Measurements from ENCODE around the gene MCF2L. TPM values are rescaled to one million over a fixed set of nuclear protein-coding genes. Genes with fewer than 3 reads are reported as not detected.

Gene MCF2L
- total RNA-seq, 2 experiments from 2014 or later: 2.8 to 16.4 TPM

DNA sequence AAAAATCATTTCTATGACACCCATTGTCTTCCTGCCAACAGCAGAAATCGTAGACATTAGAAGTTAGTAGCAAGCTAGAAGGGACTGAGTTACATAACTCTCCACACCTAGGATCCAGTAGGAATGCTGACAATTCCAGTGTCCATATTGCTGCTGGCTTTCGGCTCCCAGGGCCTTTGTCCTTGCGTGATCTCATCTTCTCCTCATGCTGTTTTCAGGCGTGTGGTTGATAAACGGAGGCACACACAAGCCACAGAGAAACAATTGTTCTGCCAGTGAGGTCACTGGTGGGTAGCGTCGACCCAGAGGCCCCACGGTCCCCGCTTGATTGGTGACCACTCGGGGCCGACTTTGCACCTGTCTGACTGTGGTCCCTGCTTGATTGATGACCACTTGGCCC lies 104.9 kb downstream of the MCF2L start:
- CTCF ChIA-PET (ENCODE audit: unreplicated experiment): no interaction called here
- Histone ChIP-seq H4K20me1 (ENCODE audit: insufficient read depth, low read length) (no peaks in the 10 kb centered on the region), H3K79me2 (ENCODE audit: insufficient read depth, low read depth, low read length) (no peaks in the 10 kb centered on the region), H3K36me3 (ENCODE audit: insufficient read depth, low read length) (no peaks in the 10 kb centered on the region), H3K4me3 (ENCODE audit: low read depth, low read length, poor library complexity, severe bottlenecking) (no peak overlapping the region), H3K27ac (ENCODE audit: low read depth, low read length, poor library complexity, severe bottlenecking) (no peak overlapping the region), H3K9me2 (ENCODE audit: insufficient read depth, low read length) (no peaks in the 10 kb centered on the region), H3K9me3 (ENCODE audit: low read length) (no peaks in the 10 kb centered on the region), H2AFZ (ENCODE audit: low read length) (no peak overlapping the region), H3K4me1 (ENCODE audit: insufficient read depth, low read length, poor library complexity, severe bottlenecking) (no peaks in the 10 kb centered on the region), H3K4me2 (ENCODE audit: low read length) (no peak overlapping the region)
- intact Hi-C loops (cut with micrococcal nuclease; ENCODE audit: unreplicated experiment): no loop called here
- POLR2A ChIA-PET: no interaction called here
- no peak for DNase-seq (ENCODE audit: low spot score)
- TF ChIP-seq EZH2phosphoT487 (IDR thresholded peaks at IDR 0.05; ENCODE audit: borderline replicate concordance, low read depth, low read length): no peak
- no peak for TF ChIP-seq CTCF (conservative IDR thresholded peaks at IDR 0.05; ENCODE audit: low read length)
- no TSS peak for BruUV-seq (replicated peaks)

- no peak overlapping the region for H3K4me2 ChIP-seq (ENCODE audit: low read length)
- intact Hi-C loops (cut with micrococcal nuclease; ENCODE audit: unreplicated experiment): no loop called here
- H3K9me3 ChIP-seq (ENCODE audit: low read length): no peaks in the 10 kb centered on the region
- no peaks in the 10 kb centered on the region for H3K36me3 ChIP-seq (ENCODE audit: insufficient read depth, low read length)
- DNase-seq (ENCODE audit: low spot score): no peak
- no peaks in the 10 kb centered on the region for H3K9me2 ChIP-seq (ENCODE audit: insufficient read depth, low read length)
- POLR2A ChIA-PET: no interaction called here
- CTCF ChIA-PET (ENCODE audit: unreplicated experiment): no interaction called here
- H3K27ac ChIP-seq (ENCODE audit: low read depth, low read length, poor library complexity, severe bottlenecking): no peak overlapping the region
- H3K4me3 ChIP-seq (ENCODE audit: low read depth, low read length, poor library complexity, severe bottlenecking): no peak overlapping the region
- H4K20me1 ChIP-seq (ENCODE audit: insufficient read depth, low read length): no peaks in the 10 kb centered on the region
- TF ChIP-seq CTCF (conservative IDR thresholded peaks at IDR 0.05; ENCODE audit: low read length) (no peak), EZH2phosphoT487 (IDR thresholded peaks at IDR 0.05; ENCODE audit: borderline replicate concordance, low read depth, low read length) (no peak)
- BruUV-seq (replicated peaks): no TSS peak
- H3K4me1 ChIP-seq (ENCODE audit: insufficient read depth, low read length, poor library complexity, severe bottlenecking): no peaks in the 10 kb centered on the region
- H2AFZ ChIP-seq (ENCODE audit: low read length): no peak overlapping the region
- no peaks in the 10 kb centered on the region for H3K79me2 ChIP-seq (ENCODE audit: insufficient read depth, low read depth, low read length)
Measured at GRCh38 chr13:113074401-113074800, 105.4 kb downstream of the MCF2L start.

GRCh38 chr13:113074876-113075275 lies 105.9 kb downstream of the MCF2L start:
- H3K36me3 ChIP-seq (ENCODE audit: insufficient read depth, low read length): no peaks in the 10 kb centered on the region
- ChIA-PET CTCF (ENCODE audit: unreplicated experiment) (no interaction called here), POLR2A (no interaction called here)
- H3K4me1 ChIP-seq (ENCODE audit: insufficient read depth, low read length, poor library complexity, severe bottlenecking): no peaks in the 10 kb centered on the region
- H3K79me2 ChIP-seq (ENCODE audit: insufficient read depth, low read depth, low read length): no peaks in the 10 kb centered on the region
- BruUV-seq (replicated peaks): no TSS peak
- no peaks in the 10 kb centered on the region for H3K9me2 ChIP-seq (ENCODE audit: insufficient read depth, low read length)
- no peak overlapping the region for H2AFZ ChIP-seq (ENCODE audit: low read length)
- no peak overlapping the region for H3K4me2 ChIP-seq (ENCODE audit: low read length)
- no peak for TF ChIP-seq CTCF (conservative IDR thresholded peaks at IDR 0.05; ENCODE audit: low read length)
- no peak for TF ChIP-seq EZH2phosphoT487 (IDR thresholded peaks at IDR 0.05; ENCODE audit: borderline replicate concordance, low read depth, low read length)
- H3K9me3 ChIP-seq (ENCODE audit: low read length): no peaks in the 10 kb centered on the region
- no peak for DNase-seq (ENCODE audit: low spot score)
- H4K20me1 ChIP-seq (ENCODE audit: insufficient read depth, low read length): no peaks in the 10 kb centered on the region
- no peak overlapping the region for H3K4me3 ChIP-seq (ENCODE audit: low read depth, low read length, poor library complexity, severe bottlenecking)
- H3K27ac ChIP-seq (ENCODE audit: low read depth, low read length, poor library complexity, severe bottlenecking): no peak overlapping the region
- intact Hi-C loops (cut with micrococcal nuclease; ENCODE audit: unreplicated experiment): no loop called here

Measured in OCI-LY7 (cell line).